GM21619 (cell line): Measurements from ENCODE around the gene SVEP1.
"Not testable (repeated sequence)": the region's sequence is repeated elsewhere in the genome, so short reads cannot be mapped to it uniquely, and the experiment has no call there.

ENCODE experiments used
- ATAC-seq: cut with Tn5 transposase; IDR thresholded peaks from one replicate; pipeline ENCODE4 v1.9.1; 2021; ENCODE audit not compliant: unreplicated experiment

SVEP1 gene

GRCh38 chr9:110579862-110580219 is 300 bp upstream of the SVEP1 start:
- no peak for ATAC-seq

GRCh38 chr9:110578575-110579033 is 937 bp downstream of the SVEP1 start:
- ATAC-seq: no peak

GRCh38 chr9:110575945-110576344 is 3.6 kb downstream of the SVEP1 start:
- no peak for ATAC-seq

- no peak for ATAC-seq
These were observed 4.4 kb downstream of the SVEP1 start for GRCh38 chr9:110575169-110575568.

GRCh38 chr9:110573305-110573704 is 6.2 kb downstream of the SVEP1 start:
- ATAC-seq: no peak

GRCh38 chr9:110571801-110572483 is 7.6 kb downstream of the SVEP1 start:
- ATAC-seq: no peak

- no peak for ATAC-seq
These were observed 13.4 kb downstream of the SVEP1 start for GRCh38 chr9:110566156-110566555.

GRCh38 chr9:110561826-110562225 is 17.7 kb downstream of the SVEP1 start:
- no peak for ATAC-seq

- ATAC-seq: no peak
These were observed 19.7 kb downstream of the SVEP1 start for GRCh38 chr9:110559869-110560268.

- ATAC-seq: no peak
These were observed 23.8 kb downstream of the SVEP1 start for GRCh38 chr9:110555551-110556331.

- ATAC-seq: no peak
These were observed 33.1 kb downstream of the SVEP1 start for GRCh38 chr9:110546411-110546871.

GRCh38 chr9:110545705-110546104 is 33.8 kb downstream of the SVEP1 start:
- no peak for ATAC-seq

- ATAC-seq: no peak
These were observed 35.9 kb downstream of the SVEP1 start for GRCh38 chr9:110543631-110544051.

- no peak for ATAC-seq
These were observed 37.6 kb downstream of the SVEP1 start for GRCh38 chr9:110541950-110542349.

GRCh38 chr9:110538647-110539041 is 40.9 kb downstream of the SVEP1 start:
- no peak for ATAC-seq

- no peak for ATAC-seq
These were observed 41.5 kb downstream of the SVEP1 start for GRCh38 chr9:110537841-110538646.

- ATAC-seq: no peak
These were observed 42.7 kb downstream of the SVEP1 start for GRCh38 chr9:110536822-110537221.

- not testable (repeated sequence) for ATAC-seq
These were observed 45.4 kb downstream of the SVEP1 start for GRCh38 chr9:110534162-110534561.

- no peak for ATAC-seq
These were observed 46.5 kb downstream of the SVEP1 start for GRCh38 chr9:110532908-110533665.

GRCh38 chr9:110531776-110532175 is 47.8 kb downstream of the SVEP1 start:
- ATAC-seq: no peak

- not testable (repeated sequence) for ATAC-seq
These were observed 48.3 kb downstream of the SVEP1 start for GRCh38 chr9:110531241-110531640.
